ENCODE data around the gene CSGALNACT2. TPM values are rescaled to one million over a fixed set of nuclear protein-coding genes. Genes with fewer than 3 reads are reported as not detected.

The CSGALNACT2 gene
- total and polyA plus RNA-seq, 8 donors: 2.3 to 8.6 (median 4.9) TPM

DNA sequence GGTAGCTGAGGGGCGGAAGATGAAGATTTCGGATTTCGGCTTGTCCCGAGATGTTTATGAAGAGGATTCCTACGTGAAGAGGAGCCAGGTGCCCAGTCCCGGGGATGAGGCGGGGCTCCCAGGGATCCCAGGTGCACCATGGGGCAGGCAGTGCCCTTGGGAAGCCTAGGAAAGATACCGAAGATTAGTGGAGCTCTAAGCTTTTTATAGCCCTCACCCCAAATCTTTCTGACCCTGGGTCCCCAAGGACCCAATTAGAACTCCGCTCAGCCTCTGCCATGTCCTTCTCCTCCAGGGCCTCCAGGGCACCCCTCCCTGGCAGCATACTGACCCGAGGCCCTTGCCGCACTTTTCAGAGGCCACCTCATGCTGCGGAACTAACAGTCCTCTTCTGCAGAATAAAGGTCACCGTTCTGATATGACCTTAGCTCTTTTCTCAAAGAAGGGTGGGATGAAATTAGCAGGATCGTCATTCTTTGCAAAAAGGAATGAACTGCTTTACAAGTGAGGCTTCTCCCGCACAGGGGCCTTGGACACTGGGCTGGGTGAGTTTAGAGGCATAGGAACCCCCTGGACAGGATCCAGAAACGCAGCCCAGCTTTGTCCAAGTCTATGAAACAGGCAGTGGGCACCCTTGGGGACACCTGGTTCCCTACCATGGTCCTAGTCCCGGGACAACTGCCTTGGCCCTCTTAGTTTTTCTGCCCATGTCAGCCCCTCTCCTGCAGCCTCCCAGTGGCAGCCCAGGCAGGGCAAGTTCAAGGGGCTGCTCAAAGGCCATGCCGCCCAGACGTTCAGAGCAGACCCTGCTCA is 17.9 kb upstream of the CSGALNACT2 start:
- FAIRE-seq (no peak), ATAC-seq (no peak), DNase-seq (peak in 1 of 6 donors; percentile 8)
- intact Hi-C loops (cut with DNase I): no loop called here
- H3K27me3 ChIP-seq: no peaks in the 10 kb centered on the region
- TF ChIP-seq, protein P1, sequence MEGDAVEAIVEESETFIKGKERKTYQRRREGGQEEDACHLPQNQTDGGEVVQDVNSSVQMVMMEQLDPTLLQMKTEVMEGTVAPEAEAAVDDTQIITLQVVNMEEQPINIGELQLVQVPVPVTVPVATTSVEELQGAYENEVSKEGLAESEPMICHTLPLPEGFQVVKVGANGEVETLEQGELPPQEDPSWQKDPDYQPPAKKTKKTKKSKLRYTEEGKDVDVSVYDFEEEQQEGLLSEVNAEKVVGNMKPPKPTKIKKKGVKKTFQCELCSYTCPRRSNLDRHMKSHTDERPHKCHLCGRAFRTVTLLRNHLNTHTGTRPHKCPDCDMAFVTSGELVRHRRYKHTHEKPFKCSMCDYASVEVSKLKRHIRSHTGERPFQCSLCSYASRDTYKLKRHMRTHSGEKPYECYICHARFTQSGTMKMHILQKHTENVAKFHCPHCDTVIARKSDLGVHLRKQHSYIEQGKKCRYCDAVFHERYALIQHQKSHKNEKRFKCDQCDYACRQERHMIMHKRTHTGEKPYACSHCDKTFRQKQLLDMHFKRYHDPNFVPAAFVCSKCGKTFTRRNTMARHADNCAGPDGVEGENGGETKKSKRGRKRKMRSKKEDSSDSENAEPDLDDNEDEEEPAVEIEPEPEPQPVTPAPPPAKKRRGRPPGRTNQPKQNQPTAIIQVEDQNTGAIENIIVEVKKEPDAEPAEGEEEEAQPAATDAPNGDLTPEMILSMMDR (IDR thresholded peaks at IDR 0.05): no peak
- WGBS, 2 donors: 82 to 85% methylated on average over 19 of the region's 19 CpGs
- H3K9me3 ChIP-seq: no peaks in the 10 kb centered on the region
- no peak overlapping the region for H3K4me3 ChIP-seq
- H3K4me1 ChIP-seq: no peaks in the 10 kb centered on the region
- no peak overlapping the region for H3K27ac ChIP-seq
- H3K36me3 ChIP-seq: no peaks in the 10 kb centered on the region

DNA sequence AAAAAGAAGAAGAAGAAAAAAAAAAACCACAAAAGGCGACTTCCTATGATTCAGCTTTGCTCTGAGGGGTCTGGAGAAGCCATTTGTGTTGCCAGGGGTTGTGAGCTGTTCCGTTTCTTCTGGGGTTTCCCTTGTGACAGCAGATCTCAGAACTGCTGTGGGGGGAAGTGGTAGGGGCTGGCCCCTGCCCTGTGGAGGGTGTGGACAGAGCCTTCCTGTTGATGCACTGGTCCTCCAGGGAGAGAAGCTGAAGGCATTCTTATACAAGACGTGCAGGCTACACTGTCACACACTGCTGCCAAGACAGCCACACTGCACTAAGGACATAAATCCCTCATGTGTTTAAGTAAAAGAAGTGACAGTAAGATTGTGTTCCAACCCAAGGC is 17.3 kb upstream of the CSGALNACT2 start:
- TF ChIP-seq, protein P1 (IDR thresholded peaks at IDR 0.05): no peak
- Histone ChIP-seq H3K4me3 (no peak overlapping the region), H3K36me3 (no peaks in the 10 kb centered on the region), H3K9me3 (no peaks in the 10 kb centered on the region), H3K27ac (no peak overlapping the region), H3K27me3 (no peaks in the 10 kb centered on the region), H3K4me1 (no peaks in the 10 kb centered on the region)
- FAIRE-seq (no peak), ATAC-seq (peak in 3 of 4 donors; percentile 24 to 83 (median 70)), DNase-seq (no peak)
- 72 to 79% methylated on average over 3 of the region's 3 CpGs for WGBS, 2 donors
- intact Hi-C loops (cut with DNase I): no loop called here

DNA sequence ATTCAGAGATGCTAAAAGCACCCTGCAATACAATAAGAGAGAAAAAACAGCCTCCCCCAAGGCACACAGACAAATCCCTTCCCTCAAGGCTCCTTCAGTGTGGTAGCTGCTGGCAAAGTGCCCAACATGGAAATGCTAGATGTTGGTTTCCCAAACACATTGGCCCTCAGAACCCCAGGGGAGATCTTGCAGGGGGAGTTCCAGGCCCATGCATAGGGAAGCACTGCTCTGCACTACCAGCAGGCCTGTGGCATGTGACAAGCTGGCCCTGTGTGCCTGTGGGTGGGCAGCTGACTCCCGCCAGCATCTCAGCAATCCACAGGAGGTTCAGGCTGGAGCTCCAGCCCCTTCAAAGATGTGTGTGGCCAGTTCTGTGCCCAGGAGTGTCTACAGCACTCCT is 16.8 kb upstream of the CSGALNACT2 start:
- Histone ChIP-seq H3K4me1 (no peaks in the 10 kb centered on the region), H3K36me3 (no peaks in the 10 kb centered on the region), H3K9me3 (no peaks in the 10 kb centered on the region), H3K27ac (no peak overlapping the region), H3K27me3 (no peaks in the 10 kb centered on the region), H3K4me3 (no peak overlapping the region)
- intact Hi-C loops (cut with DNase I): no loop called here
- TF ChIP-seq, protein P1 (IDR thresholded peaks at IDR 0.05): no peak
- peak in 2 of 6 donors; percentile 13 to 50 for DNase-seq
- FAIRE-seq: no peak
- peak in 2 of 4 donors; percentile 40 to 73 for ATAC-seq
- WGBS, 2 donors: 85 to 98% methylated on average over 1 of the region's 1 CpG

GRCh38 chr10:43122096-43122495 is 16.1 kb upstream of the CSGALNACT2 start:
- DNase-seq (no peak), ATAC-seq (no peak), FAIRE-seq (no peak)
- Histone ChIP-seq H3K27ac (no peak overlapping the region), H3K9me3 (no peaks in the 10 kb centered on the region), H3K4me1 (no peaks in the 10 kb centered on the region), H3K27me3 (no peaks in the 10 kb centered on the region), H3K4me3 (no peak overlapping the region), H3K36me3 (no peaks in the 10 kb centered on the region)
- TF ChIP-seq, protein P1 (IDR thresholded peaks at IDR 0.05): no peak
- intact Hi-C loops (cut with DNase I): no loop called here
- WGBS, 2 donors: 54 to 75% methylated on average over 3 to 4 of the region's 4 CpGs

GRCh38 chr10:43122826-43123225 is 15.4 kb upstream of the CSGALNACT2 start:
- 87 to 90% methylated on average over 7 of the region's 7 CpGs for WGBS, 2 donors
- Histone ChIP-seq H3K9me3 (no peaks in the 10 kb centered on the region), H3K4me1 (no peaks in the 10 kb centered on the region), H3K36me3 (no peaks in the 10 kb centered on the region), H3K27ac (no peak overlapping the region), H3K4me3 (no peak overlapping the region), H3K27me3 (no peaks in the 10 kb centered on the region)
- TF ChIP-seq, protein P1 (IDR thresholded peaks at IDR 0.05): no peak
- intact Hi-C loops (cut with DNase I): no loop called here
- DNase-seq (no peak), FAIRE-seq (no peak), ATAC-seq (no peak)
